Stimulated activated CD4-positive, alpha-beta T cell treated with anti-CD3 and anti-CD28 coated beads, Interleukin-15, amount 100 ng/mL, for 1 hour (primary cell): ENCODE data around the gene PADI2.
A peak's percentile ranks its signal among the peaks of the same experiment; 100 is the strongest.

Experiments
- DNase-seq, 2 donors: peaks; one replicate each; pipeline ENCODE4 v3.0.0-alpha.2; 2020; ENCODE audit warnings: low read depth in 1 of 2, low spot score in 1 of 2

The PADI2 gene

DNA sequence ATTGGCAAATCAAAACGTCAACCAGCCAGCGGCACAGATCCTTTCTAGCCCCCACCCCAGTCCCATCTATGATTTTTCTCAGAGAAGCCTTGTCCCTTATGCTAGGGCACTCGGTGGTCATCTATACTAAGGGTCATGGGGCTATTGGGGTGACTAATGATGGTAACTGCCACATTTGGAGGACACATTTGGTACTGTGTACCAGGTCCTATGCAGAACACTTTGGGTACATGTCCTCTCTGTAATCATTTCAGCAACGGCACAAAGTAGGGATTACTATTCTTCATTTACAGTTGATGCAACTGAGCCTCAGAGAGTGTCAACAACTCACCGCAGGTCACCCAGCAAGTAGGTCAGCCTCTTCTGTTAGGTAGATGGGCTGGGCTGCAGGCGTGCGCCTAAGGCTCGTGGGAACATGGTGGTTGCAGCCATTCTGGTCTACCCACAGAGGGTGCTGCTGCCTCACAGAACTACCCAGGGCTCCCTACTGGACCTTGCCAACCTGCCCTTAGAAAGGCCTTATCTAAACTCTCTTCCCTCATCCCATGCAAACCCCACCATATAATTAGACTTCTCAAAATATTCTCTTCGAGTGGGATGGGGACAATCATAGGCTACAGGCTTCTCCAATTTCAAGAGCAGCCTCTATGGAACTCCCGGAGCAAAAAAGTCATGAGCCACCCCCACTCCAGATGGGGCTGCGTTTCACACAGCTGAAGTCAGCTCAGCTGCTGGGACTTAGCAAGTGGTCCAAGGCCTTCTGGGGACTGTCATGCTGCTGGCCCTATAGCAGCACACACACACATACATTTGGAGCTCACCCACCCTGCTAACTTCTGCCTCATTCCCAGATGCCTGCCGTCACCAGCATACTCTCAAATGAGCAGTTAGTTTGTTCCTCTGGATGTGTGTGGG lies 59.6 kb downstream of the PADI2 start:
- DNase-seq, result no peak

DNA sequence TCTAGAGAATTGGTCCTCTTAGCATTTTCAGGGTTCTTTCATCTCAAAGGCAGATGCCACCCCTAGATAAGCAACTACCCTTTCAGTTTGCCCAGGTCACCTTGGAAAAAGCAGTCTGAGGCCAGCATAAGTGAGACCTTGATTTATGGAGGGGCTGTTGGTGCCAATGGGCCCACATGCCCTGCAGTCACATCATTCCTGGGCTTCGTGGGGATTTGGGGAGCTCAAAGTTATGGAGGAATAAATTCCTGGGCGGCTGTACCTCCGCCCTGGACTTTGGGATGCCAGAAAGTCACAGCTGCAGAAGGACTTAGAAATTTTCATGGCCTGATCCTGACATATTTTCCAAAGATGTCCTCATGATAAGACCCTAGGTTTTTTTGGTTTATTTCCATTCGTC lies 62.7 kb downstream of the PADI2 start:
- no peak for DNase-seq

DNA sequence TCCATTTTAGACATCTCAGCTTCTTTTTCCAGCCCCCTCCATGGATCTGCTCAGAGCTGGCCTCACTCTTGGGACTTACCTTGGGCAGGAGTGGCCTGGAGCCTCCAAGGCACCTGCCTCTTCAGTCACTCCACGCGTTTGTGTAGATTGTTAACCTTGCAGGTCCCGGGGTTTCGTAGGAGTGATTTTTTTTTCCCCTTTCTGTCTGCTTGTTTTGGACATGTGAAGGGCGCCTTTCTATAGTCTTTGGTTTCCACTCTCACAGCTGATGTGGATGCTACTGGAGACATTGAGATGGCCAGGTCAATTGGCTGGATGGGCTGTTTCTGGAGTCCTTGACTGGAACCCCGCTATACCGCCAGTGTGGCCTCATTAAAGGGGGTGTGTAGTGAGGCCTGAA lies 63.5 kb downstream of the PADI2 start:
- no peak for DNase-seq

DNA sequence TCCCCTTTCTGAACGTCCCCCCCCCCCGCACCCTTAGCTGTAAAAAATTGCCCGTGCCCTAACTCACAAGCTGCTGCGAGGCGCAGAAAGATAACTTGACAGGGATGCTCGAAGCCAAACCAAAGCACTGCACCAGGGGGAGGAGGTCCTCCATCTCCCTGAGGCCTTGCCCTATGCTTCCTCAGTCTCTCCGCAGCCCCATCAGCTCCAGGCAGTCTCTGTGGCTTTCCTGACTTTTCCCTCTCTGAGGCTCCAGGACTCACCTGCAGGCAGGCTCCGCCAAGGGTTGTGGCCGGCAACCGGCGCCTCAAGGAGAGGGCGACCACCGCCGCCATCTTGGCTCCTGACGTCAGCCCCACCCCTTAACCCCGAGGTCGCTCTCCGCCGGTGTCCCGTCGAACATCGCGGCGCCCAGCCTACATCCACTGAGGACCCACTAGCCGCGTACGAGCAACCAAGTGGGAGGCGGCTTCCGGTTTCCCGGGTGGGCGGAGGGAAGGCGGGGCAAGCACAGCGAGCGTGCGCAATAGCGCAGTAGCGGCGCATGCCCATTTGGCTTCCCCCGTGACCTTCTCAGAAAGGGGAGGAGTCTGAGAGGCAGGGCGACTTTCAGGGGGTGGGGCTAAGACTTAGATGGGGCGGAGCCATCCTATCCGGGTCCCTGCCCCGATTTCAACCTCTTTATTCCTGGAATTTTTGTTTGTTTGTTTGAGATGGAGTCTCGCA lies 65.4 kb downstream of the PADI2 start, which contains the start of gene SDHB:
Gene SDHB, minus strand, starts transcription at position 348 of the 726 bp plus-strand sequence. Its CDS starts 13 bp downstream, at position 335.
- DNase-seq, result peak; percentile 98 to 99

DNA sequence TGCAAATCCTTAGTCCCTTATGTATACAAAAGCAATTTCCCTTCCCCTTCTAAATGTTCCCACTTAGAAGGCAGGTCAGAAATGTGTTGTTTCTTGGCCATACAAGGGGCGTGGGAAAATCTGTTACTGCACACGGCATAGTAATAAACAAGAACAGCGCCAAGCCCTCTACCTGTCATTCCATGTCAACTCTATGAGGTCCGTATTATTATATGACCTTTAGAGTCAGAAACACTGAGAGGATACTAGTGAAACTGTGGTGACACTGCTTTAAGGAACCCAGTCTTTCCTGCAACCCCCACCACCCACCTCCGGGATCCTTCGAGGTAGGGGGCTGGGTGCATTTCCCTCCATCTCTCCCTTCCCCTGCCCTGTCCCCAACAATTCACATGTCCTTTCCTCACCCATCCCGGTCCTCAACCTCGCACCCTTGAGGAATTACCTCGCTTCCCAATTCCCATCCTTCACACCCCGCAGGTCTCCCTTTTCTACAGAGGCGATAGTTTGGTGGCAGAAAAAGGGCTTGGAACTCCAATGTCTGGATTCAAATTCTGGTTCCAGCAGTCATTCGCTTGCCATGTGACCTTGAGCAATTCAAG lies 66.1 kb downstream of the PADI2 start:
- DNase-seq, result no peak

DNA sequence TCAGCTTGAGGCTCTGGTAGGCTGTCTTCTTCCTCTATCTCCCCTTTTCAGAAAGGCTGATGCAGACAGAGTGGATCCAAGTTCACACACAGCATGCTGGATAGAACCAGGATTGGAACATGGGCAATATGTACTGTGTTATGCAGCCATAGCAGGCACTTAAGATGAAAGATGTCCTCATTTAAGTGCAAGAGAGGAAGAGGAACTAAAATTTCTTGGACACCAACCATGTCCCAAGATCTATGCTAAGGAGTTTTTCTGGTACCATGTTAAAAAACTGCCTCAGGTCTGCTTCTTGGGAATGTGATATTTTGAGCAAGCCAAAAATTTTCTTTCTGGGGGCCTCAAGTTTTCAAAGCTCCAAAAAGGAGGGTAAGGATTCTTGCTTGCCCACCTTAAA lies 66.6 kb downstream of the PADI2 start:
- no peak for DNase-seq

DNA sequence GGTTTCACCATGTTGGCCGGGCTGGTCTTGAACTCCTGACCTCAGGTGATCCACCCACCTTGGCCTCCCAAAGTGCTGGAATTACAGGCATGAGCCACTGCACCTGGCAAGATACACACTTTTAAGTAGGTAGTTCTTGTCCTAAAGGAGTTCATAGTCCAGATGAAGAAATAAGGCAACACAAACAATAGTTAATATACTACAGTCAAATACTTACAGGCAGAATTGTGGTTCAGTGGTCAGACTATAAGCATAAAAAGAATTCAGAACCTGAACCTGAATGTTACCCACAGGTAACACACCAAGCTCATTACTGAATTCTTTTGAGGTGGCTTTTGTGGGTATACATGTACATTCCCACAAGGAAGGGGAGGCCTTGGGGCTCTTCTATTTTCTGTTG lies 67.2 kb downstream of the PADI2 start:
- DNase-seq, result no peak

DNA sequence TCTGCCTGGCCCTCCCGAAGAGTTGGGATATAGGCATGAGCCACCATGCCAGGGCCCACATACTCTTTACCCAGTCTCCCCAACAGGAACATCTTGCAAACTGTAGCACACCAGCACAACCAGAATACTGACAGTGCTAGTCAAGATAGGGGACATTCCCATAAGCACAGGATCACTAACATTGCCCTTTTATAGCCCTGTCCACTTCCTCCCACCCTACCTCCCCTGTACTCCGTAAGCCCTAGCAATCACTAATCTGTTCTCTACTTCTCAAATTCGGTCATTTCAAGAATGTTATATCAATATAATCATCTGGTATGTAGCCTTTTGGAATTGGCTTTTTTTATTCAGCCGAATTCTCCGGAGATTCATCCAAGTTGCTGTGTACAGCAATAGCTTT lies 71.3 kb downstream of the PADI2 start:
- DNase-seq, result no peak

DNA sequence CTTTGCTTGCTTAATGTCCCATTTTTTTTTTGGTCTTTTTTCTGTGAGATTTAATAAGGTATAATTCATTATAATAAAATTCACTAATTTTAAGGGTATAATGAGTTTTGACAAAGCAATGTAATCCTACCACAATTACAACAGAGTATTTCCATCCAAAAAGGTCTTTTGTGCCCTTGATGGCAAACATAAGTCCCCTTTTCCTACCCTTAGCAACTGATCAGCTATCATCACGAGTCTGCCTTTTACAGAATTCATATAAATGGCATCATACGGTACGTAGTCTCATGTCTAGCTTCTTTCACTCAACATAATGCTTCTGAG lies 73.0 kb downstream of the PADI2 start:
- DNase-seq, result no peak

DNA sequence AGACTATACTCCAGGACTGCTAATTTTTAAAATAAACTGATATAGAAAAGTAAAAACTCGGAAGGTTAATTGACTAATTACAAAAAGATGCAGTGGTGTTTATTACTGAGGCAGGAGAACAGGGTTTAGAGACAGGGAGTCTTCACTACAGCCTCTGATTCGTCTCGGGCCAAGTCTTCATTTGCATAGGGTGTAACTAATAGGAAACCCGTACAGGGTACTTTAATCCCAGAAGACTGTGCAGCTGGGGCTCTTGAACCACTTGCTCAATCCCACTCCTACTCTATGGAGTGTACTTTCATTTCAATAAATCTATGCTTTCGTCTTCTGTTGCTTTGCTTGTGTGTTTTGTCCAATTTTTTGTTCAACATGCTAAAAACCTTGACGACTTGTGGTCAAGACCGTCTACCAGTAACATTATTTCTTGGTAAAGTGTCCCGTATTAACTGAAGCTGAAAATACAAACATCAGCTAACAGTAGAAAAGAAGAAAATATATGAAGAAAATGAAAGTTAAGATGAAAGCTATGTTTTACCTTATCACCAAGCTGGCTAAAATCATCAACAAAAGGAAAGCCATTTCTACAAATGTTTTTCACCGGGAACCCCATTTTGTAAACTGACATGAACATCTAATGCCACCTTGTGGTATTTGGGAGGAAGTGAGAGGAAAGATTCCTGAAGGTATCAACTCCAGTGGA lies 73.5 kb downstream of the PADI2 start:
- no peak for DNase-seq

DNA sequence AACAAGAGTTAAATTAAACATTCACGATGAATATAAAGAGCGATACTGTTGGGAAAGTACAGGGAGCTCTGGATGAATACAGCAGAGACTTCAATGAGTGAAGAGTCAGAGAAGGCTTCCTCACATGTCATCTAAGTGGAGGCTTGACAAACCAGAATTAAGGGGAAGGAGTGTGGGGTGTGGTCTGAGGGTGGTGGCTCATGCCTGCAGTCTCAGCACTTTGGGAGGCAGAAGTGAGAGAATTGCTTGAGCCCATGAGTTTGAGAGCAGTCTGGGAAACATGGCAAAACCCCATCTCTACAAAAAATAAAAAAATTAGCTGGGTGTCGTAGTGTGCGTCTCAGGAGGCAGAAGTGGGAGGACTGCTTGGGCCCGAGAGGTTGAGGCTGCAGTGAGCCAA lies 74.1 kb downstream of the PADI2 start:
- no peak for DNase-seq

DNA sequence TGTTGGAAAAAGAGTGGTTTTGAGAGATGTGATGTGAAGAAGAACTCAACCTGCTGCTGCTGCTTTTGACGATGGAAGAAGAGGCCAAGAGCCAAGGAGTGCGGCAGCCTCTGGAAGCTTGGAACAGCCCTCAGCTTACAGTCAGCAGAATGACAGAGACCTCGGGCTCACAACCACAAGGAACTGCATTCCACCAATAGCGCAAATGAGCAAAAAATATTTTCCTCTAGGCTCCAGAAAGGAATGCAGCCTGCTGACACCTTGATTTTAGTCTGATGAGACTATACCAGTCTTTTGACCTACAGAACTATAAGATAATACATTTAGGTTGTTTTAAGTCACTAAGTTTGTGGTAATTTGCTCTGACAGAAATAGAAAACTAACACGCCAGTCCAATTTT lies 75.6 kb downstream of the PADI2 start:
- no peak for DNase-seq

DNA sequence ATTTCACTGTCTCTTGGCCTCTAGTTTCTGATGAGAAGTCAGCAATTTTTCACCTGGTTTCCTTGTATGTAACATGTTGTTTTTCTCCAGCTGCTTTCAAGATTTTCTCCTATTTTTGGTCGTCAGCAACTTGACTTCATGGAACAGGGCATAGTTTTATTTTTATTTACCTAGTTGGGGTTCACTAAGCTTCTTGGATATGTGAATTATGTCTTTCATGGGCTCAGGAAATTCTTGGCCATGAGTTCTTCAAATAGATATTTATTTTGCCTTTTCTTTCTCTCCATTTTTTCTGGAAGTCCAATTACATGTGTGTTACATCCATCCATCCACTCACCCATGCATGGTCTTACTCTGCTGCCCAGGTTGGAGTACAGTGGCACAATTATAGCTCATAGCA lies 79.1 kb downstream of the PADI2 start:
- DNase-seq, result no peak

DNA sequence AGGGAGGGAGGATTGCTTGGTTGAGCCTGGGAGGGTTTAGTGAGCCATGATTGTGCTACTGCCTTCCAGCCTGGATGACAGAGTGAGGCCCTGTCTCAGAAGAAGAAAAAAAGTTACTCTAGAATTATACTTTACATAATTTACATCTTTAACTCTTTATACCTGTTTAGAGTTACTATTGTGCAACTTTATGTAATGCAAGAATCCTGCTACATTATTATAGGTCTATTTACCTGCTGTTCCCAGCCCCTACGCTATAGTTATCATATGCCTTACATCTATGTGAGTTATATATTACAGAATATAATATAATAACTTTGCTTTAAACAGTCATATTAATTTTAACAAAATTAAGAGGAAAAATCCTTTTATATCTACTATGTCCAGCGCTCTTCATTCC lies 79.7 kb downstream of the PADI2 start:
- DNase-seq, result no peak

DNA sequence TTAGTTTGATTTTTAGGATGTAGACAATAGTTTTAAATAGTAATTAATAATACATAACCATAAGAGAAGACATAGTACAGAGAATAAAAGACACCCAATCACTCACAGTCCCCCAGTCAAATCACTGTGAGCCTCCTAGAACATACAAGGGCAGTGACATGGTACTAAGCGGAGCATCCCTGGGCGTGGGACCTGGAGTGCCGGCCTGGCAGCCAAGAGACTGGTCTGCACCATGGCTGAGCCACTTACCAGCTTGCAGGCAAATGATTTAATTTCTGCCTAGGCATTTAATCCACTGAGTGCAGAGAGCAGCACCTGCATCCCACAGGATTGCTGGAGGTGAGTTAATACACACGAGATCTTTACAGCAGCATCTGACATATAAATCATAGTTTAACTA lies 85.8 kb downstream of the PADI2 start:
- DNase-seq, result no peak

DNA sequence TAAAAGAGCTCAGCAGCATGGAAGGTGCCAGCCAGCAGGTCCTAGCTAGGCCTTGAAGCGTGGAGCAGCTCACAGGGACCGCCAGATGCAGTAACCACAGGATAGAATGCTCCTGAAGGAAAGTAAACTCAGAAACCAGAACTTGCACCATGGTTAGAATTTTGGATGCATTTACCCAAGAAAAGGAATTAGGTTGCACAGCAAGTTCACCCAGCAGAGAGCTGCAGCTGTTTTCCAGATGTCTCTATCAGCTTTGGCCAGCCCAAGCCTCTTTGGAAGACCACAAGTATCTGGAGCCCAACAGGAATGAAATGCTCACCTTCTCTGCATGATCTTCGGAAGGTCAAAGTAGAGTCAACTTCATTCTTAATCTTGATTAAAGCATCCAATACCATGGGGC lies 86.5 kb downstream of the PADI2 start:
- DNase-seq, result no peak

DNA sequence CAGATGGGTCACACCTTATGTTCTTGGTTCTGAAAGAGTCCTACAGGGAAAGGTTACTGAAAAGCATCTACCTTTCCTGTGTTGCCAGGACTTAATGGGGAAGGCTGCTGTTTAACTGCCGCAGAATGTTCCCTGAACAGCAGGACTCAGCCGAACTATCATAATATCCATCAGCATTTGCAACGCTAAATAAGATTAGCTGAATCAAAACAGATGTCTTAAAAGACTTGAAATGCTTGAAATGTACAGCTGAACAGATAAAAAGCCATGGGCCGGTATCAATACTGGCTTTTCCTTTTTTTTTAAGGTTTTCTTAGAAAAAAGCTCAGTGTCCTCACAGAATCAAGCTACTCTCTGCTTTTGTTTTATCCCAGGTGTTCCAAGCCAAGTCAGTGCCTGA lies 87.8 kb downstream of the PADI2 start:
- no peak for DNase-seq

DNA sequence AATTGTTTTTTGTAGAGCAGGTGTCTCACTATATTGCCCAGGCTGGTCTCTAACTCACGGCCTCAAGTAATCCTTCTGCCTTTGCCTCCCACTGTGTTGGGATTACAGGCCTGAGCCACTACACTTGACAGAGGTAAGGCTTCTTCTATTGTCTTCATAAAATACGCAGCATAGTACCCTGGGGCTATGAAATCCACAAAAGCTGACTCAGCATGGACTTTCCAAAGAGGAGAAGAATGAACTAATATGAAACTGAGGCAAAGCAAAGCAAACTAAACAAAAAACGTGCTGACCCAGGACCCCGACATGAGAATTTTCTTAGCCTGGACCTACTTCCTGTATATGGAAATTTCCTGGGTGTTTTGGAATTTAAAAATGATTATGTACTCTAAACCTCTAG lies 89.0 kb downstream of the PADI2 start:
- no peak for DNase-seq

DNA sequence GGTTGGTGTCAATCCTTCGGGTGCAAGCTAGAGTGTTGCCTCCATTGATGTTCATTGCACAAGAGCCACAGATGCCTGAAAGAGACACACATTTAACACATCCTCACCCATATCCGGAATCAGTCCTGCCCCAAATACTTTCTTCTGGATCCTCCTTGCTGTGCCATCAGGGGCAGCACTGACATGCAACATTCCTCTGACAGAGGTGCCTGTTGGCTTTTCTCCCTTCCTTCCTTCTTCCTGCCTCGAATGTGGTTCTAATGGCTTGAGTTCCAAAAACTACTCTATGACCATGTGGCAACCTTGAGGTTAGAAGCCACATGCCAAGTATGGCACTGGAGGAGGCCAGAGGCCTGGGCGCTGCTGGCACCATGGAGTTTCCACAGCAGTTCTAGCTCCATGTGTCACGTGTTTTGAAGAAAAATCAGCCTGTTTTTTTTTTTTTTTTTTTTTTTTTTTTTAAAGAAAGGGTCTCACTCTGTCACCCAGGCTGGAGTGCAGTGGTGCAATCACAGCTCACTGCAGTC lies 90.5 kb downstream of the PADI2 start:
- DNase-seq, result no peak

DNA sequence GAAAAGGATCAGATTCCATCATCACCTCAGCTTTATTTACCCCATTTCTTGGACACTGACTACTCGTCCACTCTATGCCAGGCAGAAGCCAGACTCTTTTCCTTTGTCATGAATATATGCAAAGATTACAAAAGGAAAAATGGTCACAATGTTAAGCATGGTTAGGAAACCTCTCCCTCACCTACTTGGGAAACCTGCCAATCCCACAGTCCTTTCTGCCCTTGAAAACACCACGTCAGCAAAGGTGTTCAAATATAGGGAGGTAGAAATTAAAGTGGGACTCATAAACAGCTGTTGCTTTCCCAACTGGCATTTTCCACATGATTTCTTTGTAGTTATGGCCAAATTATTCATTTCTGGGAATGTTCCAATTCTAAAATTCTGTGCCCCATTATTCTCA lies 91.4 kb downstream of the PADI2 start:
- DNase-seq, result no peak

DNA sequence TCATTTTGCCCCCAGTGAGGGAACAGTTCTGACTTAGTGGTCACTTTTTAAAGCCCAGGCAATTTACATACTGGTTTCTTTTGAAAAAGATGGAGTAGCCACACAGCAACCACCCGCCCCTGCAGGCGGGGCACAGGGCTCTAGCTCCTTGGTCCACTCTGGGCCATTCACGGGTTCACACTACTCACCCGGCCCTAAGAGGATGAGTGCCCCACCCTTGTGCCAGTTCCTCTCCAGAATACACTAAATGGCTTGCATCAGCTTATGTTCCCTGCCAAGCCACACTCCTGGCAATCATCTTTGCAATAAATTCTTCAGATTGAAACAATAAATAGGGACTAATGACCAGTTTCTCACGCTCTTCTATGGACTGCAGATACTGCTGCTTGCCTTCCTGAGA lies 91.8 kb downstream of the PADI2 start:
- no peak for DNase-seq
